ENCODE measurements around the gene KCNN1. TPM values are rescaled to one million over a fixed set of nuclear protein-coding genes. Genes with fewer than 3 reads are reported as not detected.
A peak's percentile ranks its signal among the peaks of the same experiment; 100 is the strongest.

The KCNN1 gene
- polyA plus RNA-seq, 1 donor from 2014 or later: 9.9 TPM

DNA sequence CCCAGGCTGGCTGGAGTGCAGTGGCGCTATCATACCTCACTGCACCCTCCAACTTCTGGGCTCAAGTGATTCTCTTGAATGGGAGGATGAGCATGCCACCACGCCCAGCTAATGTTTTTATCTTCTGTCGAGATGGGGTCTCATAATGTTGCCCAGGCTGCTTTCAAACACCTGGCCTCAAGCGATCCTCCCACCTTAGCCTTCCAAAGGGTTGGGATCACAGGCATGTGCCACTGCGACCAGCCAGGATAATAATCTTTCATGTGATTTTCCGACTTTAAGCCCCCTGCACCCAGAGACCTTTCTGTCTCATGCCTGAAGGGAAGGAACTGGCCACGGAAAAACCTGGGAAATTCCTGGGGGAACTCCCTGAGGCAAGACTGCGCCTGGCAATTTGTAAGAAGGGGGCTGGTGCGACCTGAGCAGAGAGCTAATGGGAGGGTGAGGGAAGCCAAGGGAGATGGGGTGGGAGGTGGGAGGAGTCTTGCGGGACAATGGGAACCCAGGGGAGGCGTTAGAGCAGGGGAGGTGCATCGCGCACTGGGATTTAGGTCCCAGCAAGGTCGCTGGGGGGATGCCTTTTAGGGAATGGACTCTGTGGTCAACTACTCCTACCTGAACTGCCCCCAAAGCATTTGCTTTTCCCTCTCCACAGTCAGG is 35.2 kb upstream of the KCNN1 start:
- Histone ChIP-seq H3K4me2 (ENCODE audit: low read length) (no peak overlapping the region), H4K20me1 (ENCODE audit: insufficient read depth) (no peaks in the 10 kb centered on the region), H3K9me2 (ENCODE audit: insufficient read depth, low read length) (no peaks in the 10 kb centered on the region), H3K27ac (ENCODE audit: low read length) (no peak overlapping the region), H2AFZ (ENCODE audit: low read depth, low read length) (peak overlapping the region; percentile 90), H3K4me3 (ENCODE audit: low read length) (peak overlapping the region; percentile 92), H3K9me3 (ENCODE audit: low read length) (no peaks in the 10 kb centered on the region), H3K79me2 (replicated peaks; ENCODE audit: insufficient read depth, low read length) (peaks cover 10% of the 10 kb centered on the region), H3K9ac (ENCODE audit: low read length) (peak overlapping the region; percentile 77), H3K36me3 (ENCODE audit: insufficient read depth, low read length) (no peaks in the 10 kb centered on the region), H3K27me3 (ENCODE audit: insufficient read depth, low read depth, low read length) (no peaks in the 10 kb centered on the region), H3F3A (ENCODE audit: insufficient read depth, low read length, poor library complexity, severe bottlenecking) (no peaks in the 10 kb centered on the region)
- no peak for TF ChIP-seq TAF1 (IDR thresholded peaks at IDR 0.05; ENCODE audit: low read depth)
- TF ChIP-seq POLR2AphosphoS5 (IDR thresholded peaks at IDR 0.05): no peak

DNA sequence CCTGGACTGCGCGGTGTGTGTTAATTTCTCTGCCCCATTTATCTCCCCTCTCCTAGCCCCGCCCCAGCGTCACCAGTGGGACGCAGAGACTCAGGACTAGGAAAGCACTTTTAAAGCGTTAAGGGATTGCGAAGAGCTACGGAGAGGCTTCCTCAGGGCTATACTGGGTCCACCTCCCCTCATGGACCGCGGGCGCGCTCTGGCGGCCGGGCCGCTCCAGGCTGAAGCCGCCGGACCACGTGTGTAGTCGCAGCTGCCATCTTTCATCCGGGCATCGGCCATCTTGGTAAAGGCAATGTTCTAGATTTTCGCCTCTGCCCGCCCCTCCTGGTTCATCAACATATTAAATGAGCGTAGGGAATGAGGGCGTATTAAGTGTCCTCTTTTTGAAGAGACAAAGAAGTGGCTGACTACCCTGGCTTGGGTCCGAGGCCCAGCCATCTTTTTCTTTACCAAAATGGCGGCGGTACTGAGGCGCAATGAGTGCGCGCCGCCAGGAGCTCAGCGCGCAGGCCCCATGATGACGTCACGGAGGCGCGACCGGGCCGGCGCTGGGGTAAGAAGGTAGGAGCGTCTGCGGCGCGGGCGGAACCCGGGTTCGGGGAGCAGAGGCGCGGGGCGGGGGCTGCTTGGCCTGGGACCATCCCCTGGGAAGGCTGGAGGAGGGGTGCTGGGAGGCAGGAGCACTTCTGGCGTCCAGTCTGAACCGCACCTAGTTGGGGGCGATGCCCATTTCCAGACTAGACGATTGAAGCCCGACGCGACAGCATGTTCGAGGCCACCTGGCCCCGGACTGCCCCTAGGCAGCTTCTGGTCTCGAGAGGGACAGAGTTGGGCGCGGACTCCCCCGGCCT is 34.2 kb upstream of the KCNN1 start, which contains the start of gene CCDC124:
CCDC124 (plus strand) TSS at position 531 of the 854 bp plus-strand sequence. CDS start 3,406 bp downstream, outside the sequence.
- peak; percentile 88 for TF ChIP-seq POLR2AphosphoS5 (IDR thresholded peaks at IDR 0.05)
- TF ChIP-seq, protein P1, sequence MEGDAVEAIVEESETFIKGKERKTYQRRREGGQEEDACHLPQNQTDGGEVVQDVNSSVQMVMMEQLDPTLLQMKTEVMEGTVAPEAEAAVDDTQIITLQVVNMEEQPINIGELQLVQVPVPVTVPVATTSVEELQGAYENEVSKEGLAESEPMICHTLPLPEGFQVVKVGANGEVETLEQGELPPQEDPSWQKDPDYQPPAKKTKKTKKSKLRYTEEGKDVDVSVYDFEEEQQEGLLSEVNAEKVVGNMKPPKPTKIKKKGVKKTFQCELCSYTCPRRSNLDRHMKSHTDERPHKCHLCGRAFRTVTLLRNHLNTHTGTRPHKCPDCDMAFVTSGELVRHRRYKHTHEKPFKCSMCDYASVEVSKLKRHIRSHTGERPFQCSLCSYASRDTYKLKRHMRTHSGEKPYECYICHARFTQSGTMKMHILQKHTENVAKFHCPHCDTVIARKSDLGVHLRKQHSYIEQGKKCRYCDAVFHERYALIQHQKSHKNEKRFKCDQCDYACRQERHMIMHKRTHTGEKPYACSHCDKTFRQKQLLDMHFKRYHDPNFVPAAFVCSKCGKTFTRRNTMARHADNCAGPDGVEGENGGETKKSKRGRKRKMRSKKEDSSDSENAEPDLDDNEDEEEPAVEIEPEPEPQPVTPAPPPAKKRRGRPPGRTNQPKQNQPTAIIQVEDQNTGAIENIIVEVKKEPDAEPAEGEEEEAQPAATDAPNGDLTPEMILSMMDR (IDR thresholded peaks at IDR 0.05; ENCODE audit: poor library complexity, severe bottlenecking): peak; percentile 99
- TF ChIP-seq RAD21 (conservative IDR thresholded peaks at IDR 0.05): peak; percentile 61
- TF ChIP-seq MXI1 (conservative IDR thresholded peaks at IDR 0.05; ENCODE audit: poor library complexity, severe bottlenecking): peak; percentile 86
- TF ChIP-seq SMC3 (conservative IDR thresholded peaks at IDR 0.05; ENCODE audit: poor library complexity): peak; percentile 64
- TF ChIP-seq, protein P2, sequence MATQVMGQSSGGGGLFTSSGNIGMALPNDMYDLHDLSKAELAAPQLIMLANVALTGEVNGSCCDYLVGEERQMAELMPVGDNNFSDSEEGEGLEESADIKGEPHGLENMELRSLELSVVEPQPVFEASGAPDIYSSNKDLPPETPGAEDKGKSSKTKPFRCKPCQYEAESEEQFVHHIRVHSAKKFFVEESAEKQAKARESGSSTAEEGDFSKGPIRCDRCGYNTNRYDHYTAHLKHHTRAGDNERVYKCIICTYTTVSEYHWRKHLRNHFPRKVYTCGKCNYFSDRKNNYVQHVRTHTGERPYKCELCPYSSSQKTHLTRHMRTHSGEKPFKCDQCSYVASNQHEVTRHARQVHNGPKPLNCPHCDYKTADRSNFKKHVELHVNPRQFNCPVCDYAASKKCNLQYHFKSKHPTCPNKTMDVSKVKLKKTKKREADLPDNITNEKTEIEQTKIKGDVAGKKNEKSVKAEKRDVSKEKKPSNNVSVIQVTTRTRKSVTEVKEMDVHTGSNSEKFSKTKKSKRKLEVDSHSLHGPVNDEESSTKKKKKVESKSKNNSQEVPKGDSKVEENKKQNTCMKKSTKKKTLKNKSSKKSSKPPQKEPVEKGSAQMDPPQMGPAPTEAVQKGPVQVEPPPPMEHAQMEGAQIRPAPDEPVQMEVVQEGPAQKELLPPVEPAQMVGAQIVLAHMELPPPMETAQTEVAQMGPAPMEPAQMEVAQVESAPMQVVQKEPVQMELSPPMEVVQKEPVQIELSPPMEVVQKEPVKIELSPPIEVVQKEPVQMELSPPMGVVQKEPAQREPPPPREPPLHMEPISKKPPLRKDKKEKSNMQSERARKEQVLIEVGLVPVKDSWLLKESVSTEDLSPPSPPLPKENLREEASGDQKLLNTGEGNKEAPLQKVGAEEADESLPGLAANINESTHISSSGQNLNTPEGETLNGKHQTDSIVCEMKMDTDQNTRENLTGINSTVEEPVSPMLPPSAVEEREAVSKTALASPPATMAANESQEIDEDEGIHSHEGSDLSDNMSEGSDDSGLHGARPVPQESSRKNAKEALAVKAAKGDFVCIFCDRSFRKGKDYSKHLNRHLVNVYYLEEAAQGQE (IDR thresholded peaks at IDR 0.05; ENCODE audit: borderline replicate concordance): no peak
- peak; percentile 70 for TF ChIP-seq EP300 (conservative IDR thresholded peaks at IDR 0.05; ENCODE audit: poor library complexity, severe bottlenecking)
- peak; percentile 34 for TF ChIP-seq TAF1 (IDR thresholded peaks at IDR 0.05; ENCODE audit: low read depth)
- no peak for TF ChIP-seq EZH2 (IDR thresholded peaks at IDR 0.05; ENCODE audit: borderline replicate concordance, insufficient read depth, low read length, poor library complexity, severe bottlenecking)
- peaks cover 10% of the 10 kb centered on the region for H3K79me2 ChIP-seq (replicated peaks; ENCODE audit: insufficient read depth, low read length)

More for the DNA sequence above, 34.2 kb upstream of the KCNN1 start, which contains the start of gene CCDC124:
- Histone ChIP-seq H3F3A (ENCODE audit: insufficient read depth, low read length, poor library complexity, severe bottlenecking) (no peaks in the 10 kb centered on the region), H4K20me1 (ENCODE audit: insufficient read depth) (no peaks in the 10 kb centered on the region), H3K9me3 (ENCODE audit: low read length) (no peaks in the 10 kb centered on the region), H3K9me2 (ENCODE audit: insufficient read depth, low read length) (no peaks in the 10 kb centered on the region), H3K27me3 (ENCODE audit: insufficient read depth, low read depth, low read length) (no peaks in the 10 kb centered on the region), H3K4me3 (ENCODE audit: low read length) (peak within 1 kb of the TSS; percentile 92), H3K36me3 (ENCODE audit: insufficient read depth, low read length) (no peaks in the 10 kb centered on the region), H3K9ac (ENCODE audit: low read length) (peak within 1 kb of the TSS; percentile 77), H3K4me2 (ENCODE audit: low read length) (peak within 1 kb of the TSS; percentile 97), H3K27ac (ENCODE audit: low read length) (peak within 1 kb of the TSS; percentile 77), H2AFZ (ENCODE audit: low read depth, low read length) (peak within 1 kb of the TSS; percentile 90)

Measured in neural cell (in vitro differentiated cells).